ENCODE measurements around the gene NACC1.

Gene NACC1

GRCh38 chr19:13103581-13104359 lies 14.3 kb upstream of the NACC1 start:
- H3K36me3 ChIP-seq (ENCODE audit: control insufficient read depth, low read length), result peaks cover 49% of the 10 kb centered on the region
- H3K9me2 ChIP-seq (replicated peaks; ENCODE audit: control insufficient read depth, low read length), result no peaks in the 10 kb centered on the region
- peaks cover 51% of the 10 kb centered on the region for H3K79me2 ChIP-seq (ENCODE audit: control insufficient read depth, low read length)
- H3K27ac ChIP-seq (ENCODE audit: low read depth, low read length), result peak overlapping the region; percentile 99
- H4K20me1 ChIP-seq (ENCODE audit: control insufficient read depth, insufficient read depth, low read depth, low read length), result no peaks in the 10 kb centered on the region; the same call in 1 of the 2 replicates
- peak overlapping the region; percentile 86 for H3K4me3 ChIP-seq (ENCODE audit: low read length)
- H3K4me2 ChIP-seq (ENCODE audit: low read length), result peak overlapping the region; percentile 100
- H3K9me3 ChIP-seq (ENCODE audit: control insufficient read depth, insufficient read depth, low read length), result no peaks in the 10 kb centered on the region
- no peaks in the 10 kb centered on the region for H3K27me3 ChIP-seq (ENCODE audit: control insufficient read depth, low read length)
- H3F3A ChIP-seq (ENCODE audit: control insufficient read depth, insufficient read depth), result peaks cover 40% of the 10 kb centered on the region
- peaks cover 64% of the 10 kb centered on the region for H3K4me1 ChIP-seq (ENCODE audit: control insufficient read depth, low read length)
- TF ChIP-seq EZH2phosphoT487 (IDR thresholded peaks at IDR 0.05; ENCODE audit: borderline replicate concordance, low read length) (no peak), CTCF (IDR thresholded peaks at IDR 0.05; ENCODE audit: low read depth, low read length, poor library complexity, severe bottlenecking) (no peak)

DNA sequence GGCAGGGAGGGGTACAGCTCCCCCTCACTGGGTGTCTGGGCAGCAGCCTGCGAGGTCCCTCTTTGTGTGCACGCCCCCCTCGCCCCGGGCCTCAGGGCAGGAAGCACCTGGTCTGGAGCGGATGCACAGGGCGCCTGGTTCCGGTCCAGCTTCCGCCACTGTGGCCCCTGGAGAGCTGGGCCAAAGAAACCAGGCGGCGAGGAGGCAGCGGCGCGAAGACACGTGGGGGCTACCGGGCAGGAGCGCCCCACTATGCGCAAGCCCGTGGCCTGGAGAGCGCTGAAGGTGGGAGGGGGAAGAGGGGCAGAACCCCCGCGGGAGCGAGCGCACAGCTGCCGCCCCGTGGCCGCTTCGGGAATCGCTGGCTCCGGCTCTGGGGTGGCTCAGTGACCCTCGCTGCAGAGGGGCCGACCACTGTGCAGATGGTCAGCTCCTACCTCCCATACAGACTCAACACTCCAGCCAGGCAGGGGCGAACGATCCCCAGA lies 13.7 kb upstream of the NACC1 start:
- H3K36me3 ChIP-seq (ENCODE audit: control insufficient read depth, low read length), result peaks cover 49% of the 10 kb centered on the region
- peak overlapping the region; percentile 99 for H3K27ac ChIP-seq (ENCODE audit: low read depth, low read length)
- peak overlapping the region; percentile 100 for H3K4me2 ChIP-seq (ENCODE audit: low read length)

GRCh38 chr19:13104848-13105711 lies 13.0 kb upstream of the NACC1 start:
- H3K79me2 ChIP-seq (ENCODE audit: control insufficient read depth, low read length), result peaks cover 41% of the 10 kb centered on the region
- no peaks in the 10 kb centered on the region; the same call in 1 of the 2 replicates for H4K20me1 ChIP-seq (ENCODE audit: control insufficient read depth, insufficient read depth, low read depth, low read length)
- no peaks in the 10 kb centered on the region for H3K9me3 ChIP-seq (ENCODE audit: control insufficient read depth, insufficient read depth, low read length)
- peak overlapping the region; percentile 88 for H3K4me3 ChIP-seq (ENCODE audit: low read length)
- H3K9me2 ChIP-seq (replicated peaks; ENCODE audit: control insufficient read depth, low read length), result no peaks in the 10 kb centered on the region
- peak overlapping the region; percentile 100 for H3K4me2 ChIP-seq (ENCODE audit: low read length)
- peaks cover 51% of the 10 kb centered on the region for H3K4me1 ChIP-seq (ENCODE audit: control insufficient read depth, low read length)
- peaks cover 49% of the 10 kb centered on the region for H3K36me3 ChIP-seq (ENCODE audit: control insufficient read depth, low read length)
- peak overlapping the region; percentile 99 for H3K27ac ChIP-seq (ENCODE audit: low read depth, low read length)
- H3K27me3 ChIP-seq (ENCODE audit: control insufficient read depth, low read length), result no peaks in the 10 kb centered on the region
- peak; percentile 59 for TF ChIP-seq CTCF (IDR thresholded peaks at IDR 0.05; ENCODE audit: low read depth, low read length, poor library complexity, severe bottlenecking)
- no peak for TF ChIP-seq EZH2phosphoT487 (IDR thresholded peaks at IDR 0.05; ENCODE audit: borderline replicate concordance, low read length)
- peaks cover 36% of the 10 kb centered on the region for H3F3A ChIP-seq (ENCODE audit: control insufficient read depth, insufficient read depth)

More for the DNA sequence above, 13.7 kb upstream of the NACC1 start:
- peak overlapping the region; percentile 88 for H3K4me3 ChIP-seq (ENCODE audit: low read length)
- peaks cover 46% of the 10 kb centered on the region for H3K79me2 ChIP-seq (ENCODE audit: control insufficient read depth, low read length)
- no peaks in the 10 kb centered on the region; the same call in 1 of the 2 replicates for H4K20me1 ChIP-seq (ENCODE audit: control insufficient read depth, insufficient read depth, low read depth, low read length)
- H3K9me3 ChIP-seq (ENCODE audit: control insufficient read depth, insufficient read depth, low read length), result no peaks in the 10 kb centered on the region
- no peaks in the 10 kb centered on the region for H3K27me3 ChIP-seq (ENCODE audit: control insufficient read depth, low read length)
- H3F3A ChIP-seq (ENCODE audit: control insufficient read depth, insufficient read depth), result peaks cover 40% of the 10 kb centered on the region
- TF ChIP-seq EZH2phosphoT487 (IDR thresholded peaks at IDR 0.05; ENCODE audit: borderline replicate concordance, low read length) (no peak), CTCF (IDR thresholded peaks at IDR 0.05; ENCODE audit: low read depth, low read length, poor library complexity, severe bottlenecking) (peak; percentile 99)
- H3K9me2 ChIP-seq (replicated peaks; ENCODE audit: control insufficient read depth, low read length), result no peaks in the 10 kb centered on the region
- H3K4me1 ChIP-seq (ENCODE audit: control insufficient read depth, low read length), result peaks cover 58% of the 10 kb centered on the region
